ENCODE measurements around the gene KCNS3. TPM values are rescaled to one million over a fixed set of nuclear protein-coding genes. Genes with fewer than 3 reads are reported as not detected.
"Not testable (repeated sequence)": the region's sequence is repeated elsewhere in the genome, so short reads cannot be mapped to it uniquely, and the experiment has no call there.

The KCNS3 gene
- total and polyA plus RNA-seq, 5 donors from 2014 or later: not detected

GRCh38 chr2:17963571-17963970 is 85.1 kb downstream of the KCNS3 start:
- H3K27ac Mint-ChIP-seq; H3K4me3 Mint-ChIP-seq; H3K36me3 ChIP-seq (ENCODE audit: control insufficient read depth, insufficient read depth, low read length); H3K27me3 Mint-ChIP-seq; H3K27ac ChIP-seq (ENCODE audit: insufficient read depth, low read length, poor library complexity, severe bottlenecking); H3K4me3 ChIP-seq (ENCODE audit: low read depth, low read length); H3K36me3 Mint-ChIP-seq; H3K9me3 Mint-ChIP-seq; H3K4me1 Mint-ChIP-seq; DNase-seq; ATAC-seq (ENCODE audit: low read depth in 2 of 2); H3K9me3 ChIP-seq (ENCODE audit: control insufficient read depth in 2 of 2, low read length in 2 of 2); H3K27me3 ChIP-seq (ENCODE audit: control insufficient read depth, insufficient read depth, low read length); H3K4me1 ChIP-seq (ENCODE audit: control insufficient read depth, insufficient read depth, low read length, poor library complexity, severe bottlenecking): not testable (repeated sequence)

DNA sequence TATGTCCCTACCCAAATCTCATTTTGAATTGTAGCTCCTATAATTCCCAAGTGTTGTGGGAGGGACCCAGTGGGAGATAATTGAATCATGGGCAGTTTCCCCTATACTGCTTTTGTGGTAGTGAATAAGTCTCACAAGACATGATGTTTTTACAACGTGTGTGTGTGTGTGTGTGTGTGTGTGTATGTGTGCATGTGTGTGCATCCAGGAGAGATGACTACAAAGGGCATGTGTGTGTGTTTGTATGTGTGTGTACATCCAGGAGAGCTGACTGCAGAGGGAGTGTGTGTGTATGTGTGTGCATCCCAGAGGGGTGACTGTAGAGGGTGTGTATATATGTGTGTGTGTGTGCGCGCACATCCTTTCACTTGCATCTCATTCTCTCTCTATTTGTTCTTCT is 86.7 kb downstream of the KCNS3 start:
- Histone ChIP-seq H3K4me3 (ENCODE audit: low read depth, low read length) (no peak overlapping the region), H3K27me3 (ENCODE audit: control insufficient read depth, insufficient read depth, low read length) (no peaks in the 10 kb centered on the region), H3K27ac (ENCODE audit: insufficient read depth, low read length, poor library complexity, severe bottlenecking) (no peak overlapping the region), H3K9me3 (ENCODE audit: control insufficient read depth in 2 of 2, low read length in 2 of 2) (no peaks in the 10 kb centered on the region), H3K36me3 (ENCODE audit: control insufficient read depth, insufficient read depth, low read length) (no peaks in the 10 kb centered on the region), H3K4me1 (ENCODE audit: control insufficient read depth, insufficient read depth, low read length, poor library complexity, severe bottlenecking) (no peaks in the 10 kb centered on the region)
- H3K4me1 Mint-ChIP-seq: no peaks in the 10 kb centered on the region
- no peak overlapping the region for H3K4me3 Mint-ChIP-seq
- peaks cover 0 to 2% (median 0%) of the 10 kb centered on the region in 7 donors for H3K9me3 Mint-ChIP-seq
- no peak overlapping the region for H3K27ac Mint-ChIP-seq
- H3K27me3 Mint-ChIP-seq: peaks cover 4% of the 10 kb centered on the region
- H3K36me3 Mint-ChIP-seq: no peaks in the 10 kb centered on the region
- no peak for DNase-seq
- ATAC-seq (ENCODE audit: low read depth in 2 of 2): no peak

GRCh38 chr2:17966798-17967197 is 88.3 kb downstream of the KCNS3 start:
- DNase-seq (no peak), ATAC-seq (ENCODE audit: low read depth in 2 of 2) (no peak)
- H3K27me3 ChIP-seq (ENCODE audit: control insufficient read depth, insufficient read depth, low read length): no peaks in the 10 kb centered on the region
- H3K4me3 Mint-ChIP-seq: no peak overlapping the region
- H3K27ac Mint-ChIP-seq: no peak overlapping the region
- H3K9me3 Mint-ChIP-seq: peaks cover 0 to 2% (median 0%) of the 10 kb centered on the region in 7 donors
- no peak overlapping the region for H3K4me3 ChIP-seq (ENCODE audit: low read depth, low read length)
- H3K27ac ChIP-seq (ENCODE audit: insufficient read depth, low read length, poor library complexity, severe bottlenecking): no peak overlapping the region
- no peaks in the 10 kb centered on the region for H3K4me1 ChIP-seq (ENCODE audit: control insufficient read depth, insufficient read depth, low read length, poor library complexity, severe bottlenecking)
- no peaks in the 10 kb centered on the region for H3K36me3 ChIP-seq (ENCODE audit: control insufficient read depth, insufficient read depth, low read length)
- no peaks in the 10 kb centered on the region for H3K4me1 Mint-ChIP-seq
- H3K27me3 Mint-ChIP-seq: peaks cover 4% of the 10 kb centered on the region
- H3K9me3 ChIP-seq (ENCODE audit: control insufficient read depth in 2 of 2, low read length in 2 of 2): no peaks in the 10 kb centered on the region
- H3K36me3 Mint-ChIP-seq: no peaks in the 10 kb centered on the region

GRCh38 chr2:17969661-17970060 is 91.2 kb downstream of the KCNS3 start:
- no peak overlapping the region for H3K4me3 ChIP-seq (ENCODE audit: low read depth, low read length)
- no peaks in the 10 kb centered on the region for H3K9me3 ChIP-seq (ENCODE audit: control insufficient read depth in 2 of 2, low read length in 2 of 2)
- no peaks in the 10 kb centered on the region for H3K4me1 Mint-ChIP-seq
- no peak overlapping the region for H3K4me3 Mint-ChIP-seq
- H3K27ac ChIP-seq (ENCODE audit: insufficient read depth, low read length, poor library complexity, severe bottlenecking): no peak overlapping the region
- no peak for DNase-seq
- H3K27ac Mint-ChIP-seq: no peak overlapping the region
- no peaks in the 10 kb centered on the region for H3K36me3 ChIP-seq (ENCODE audit: control insufficient read depth, insufficient read depth, low read length)
- H3K9me3 Mint-ChIP-seq: peaks cover 0 to 2% (median 0%) of the 10 kb centered on the region in 7 donors
- H3K36me3 Mint-ChIP-seq: no peaks in the 10 kb centered on the region
- H3K4me1 ChIP-seq (ENCODE audit: control insufficient read depth, insufficient read depth, low read length, poor library complexity, severe bottlenecking): no peaks in the 10 kb centered on the region
- no peak for ATAC-seq (ENCODE audit: low read depth in 2 of 2)
- H3K27me3 ChIP-seq (ENCODE audit: control insufficient read depth, insufficient read depth, low read length): no peaks in the 10 kb centered on the region
- H3K27me3 Mint-ChIP-seq: peaks cover 4% of the 10 kb centered on the region

- DNase-seq (no peak), ATAC-seq (ENCODE audit: low read depth in 2 of 2) (no peak)
- no peaks in the 10 kb centered on the region for H3K9me3 ChIP-seq (ENCODE audit: control insufficient read depth in 2 of 2, low read length in 2 of 2)
- no peaks in the 10 kb centered on the region for H3K4me1 ChIP-seq (ENCODE audit: control insufficient read depth, insufficient read depth, low read length, poor library complexity, severe bottlenecking)
- Mint-ChIP-seq H3K36me3 (no peaks in the 10 kb centered on the region), H3K27ac (no peak overlapping the region), H3K27me3 (peaks cover 4% of the 10 kb centered on the region), H3K4me1 (no peaks in the 10 kb centered on the region), H3K9me3 (no peaks in the 10 kb centered on the region), H3K4me3 (no peak overlapping the region)
- H3K36me3 ChIP-seq (ENCODE audit: control insufficient read depth, insufficient read depth, low read length): no peaks in the 10 kb centered on the region
- H3K27me3 ChIP-seq (ENCODE audit: control insufficient read depth, insufficient read depth, low read length): no peaks in the 10 kb centered on the region
- no peak overlapping the region for H3K4me3 ChIP-seq (ENCODE audit: low read depth, low read length)
- H3K27ac ChIP-seq (ENCODE audit: insufficient read depth, low read length, poor library complexity, severe bottlenecking): no peak overlapping the region
Observed at GRCh38 chr2:17971531-17972125, 93.2 kb downstream of the KCNS3 start.

DNA sequence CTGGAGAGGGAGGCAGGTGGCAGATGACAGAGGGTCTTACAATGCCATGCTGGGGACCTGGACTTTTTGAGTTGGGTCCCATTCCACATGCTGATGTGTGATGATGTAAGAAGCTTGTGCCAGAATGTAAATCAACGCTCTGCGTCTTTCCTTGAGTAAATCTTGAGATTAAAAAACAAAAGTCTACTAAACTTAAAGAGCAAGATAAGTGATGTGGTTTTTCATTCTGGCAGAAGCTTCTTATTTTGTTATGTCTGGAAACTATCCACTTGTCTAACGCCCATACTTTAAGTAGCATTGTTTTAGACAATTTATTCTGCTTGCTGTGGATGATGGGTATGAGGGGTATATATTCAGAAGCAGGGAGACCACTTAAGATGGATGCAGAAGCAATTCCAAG is 94.5 kb downstream of the KCNS3 start:
- H3K4me3 Mint-ChIP-seq: no peak overlapping the region
- H3K9me3 ChIP-seq (ENCODE audit: control insufficient read depth in 2 of 2, low read length in 2 of 2): no peaks in the 10 kb centered on the region
- H3K27ac ChIP-seq (ENCODE audit: insufficient read depth, low read length, poor library complexity, severe bottlenecking): no peak overlapping the region
- H3K27me3 Mint-ChIP-seq: peaks cover 4% of the 10 kb centered on the region
- H3K4me3 ChIP-seq (ENCODE audit: low read depth, low read length): no peak overlapping the region
- H3K4me1 Mint-ChIP-seq: no peaks in the 10 kb centered on the region
- DNase-seq (no peak), ATAC-seq (ENCODE audit: low read depth in 2 of 2) (no peak)
- no peak overlapping the region for H3K27ac Mint-ChIP-seq
- H3K36me3 ChIP-seq (ENCODE audit: control insufficient read depth, insufficient read depth, low read length): no peaks in the 10 kb centered on the region
- H3K4me1 ChIP-seq (ENCODE audit: control insufficient read depth, insufficient read depth, low read length, poor library complexity, severe bottlenecking): no peaks in the 10 kb centered on the region
- H3K36me3 Mint-ChIP-seq: no peaks in the 10 kb centered on the region
- no peaks in the 10 kb centered on the region for H3K9me3 Mint-ChIP-seq
- no peaks in the 10 kb centered on the region for H3K27me3 ChIP-seq (ENCODE audit: control insufficient read depth, insufficient read depth, low read length)

DNA sequence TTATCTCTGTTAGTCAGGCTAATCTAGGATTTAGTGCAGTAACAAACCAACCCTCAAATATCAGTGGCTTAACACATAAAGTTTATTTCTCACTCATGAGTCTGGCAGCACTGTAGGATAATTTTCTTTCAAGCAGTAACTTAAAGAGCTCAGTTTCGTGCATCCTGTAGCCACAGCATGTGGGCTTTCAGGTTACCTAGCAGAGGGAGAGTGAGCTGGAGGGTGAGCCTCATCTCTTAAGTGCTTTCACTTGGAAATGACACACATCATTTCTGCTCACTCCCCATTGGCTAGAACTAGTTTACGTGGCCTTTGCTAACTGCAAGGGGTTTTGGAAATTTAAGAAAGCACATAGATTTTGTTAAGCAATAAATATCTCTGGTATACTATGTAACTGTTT is 96.9 kb downstream of the KCNS3 start:
- DNase-seq (no peak), ATAC-seq (ENCODE audit: low read depth in 2 of 2) (no peak)
- Histone ChIP-seq H3K27me3 (ENCODE audit: control insufficient read depth, insufficient read depth, low read length) (no peaks in the 10 kb centered on the region), H3K27ac (ENCODE audit: insufficient read depth, low read length, poor library complexity, severe bottlenecking) (no peak overlapping the region), H3K4me1 (ENCODE audit: control insufficient read depth, insufficient read depth, low read length, poor library complexity, severe bottlenecking) (no peaks in the 10 kb centered on the region), H3K36me3 (ENCODE audit: control insufficient read depth, insufficient read depth, low read length) (no peaks in the 10 kb centered on the region), H3K4me3 (ENCODE audit: low read depth, low read length) (no peak overlapping the region), H3K9me3 (ENCODE audit: control insufficient read depth in 2 of 2, low read length in 2 of 2) (no peaks in the 10 kb centered on the region)
- Mint-ChIP-seq H3K36me3 (no peaks in the 10 kb centered on the region), H3K27ac (no peak overlapping the region), H3K9me3 (peaks cover 0 to 1% (median 0%) of the 10 kb centered on the region in 7 donors), H3K27me3 (peaks cover 4% of the 10 kb centered on the region), H3K4me3 (no peak overlapping the region), H3K4me1 (no peaks in the 10 kb centered on the region)

DNA sequence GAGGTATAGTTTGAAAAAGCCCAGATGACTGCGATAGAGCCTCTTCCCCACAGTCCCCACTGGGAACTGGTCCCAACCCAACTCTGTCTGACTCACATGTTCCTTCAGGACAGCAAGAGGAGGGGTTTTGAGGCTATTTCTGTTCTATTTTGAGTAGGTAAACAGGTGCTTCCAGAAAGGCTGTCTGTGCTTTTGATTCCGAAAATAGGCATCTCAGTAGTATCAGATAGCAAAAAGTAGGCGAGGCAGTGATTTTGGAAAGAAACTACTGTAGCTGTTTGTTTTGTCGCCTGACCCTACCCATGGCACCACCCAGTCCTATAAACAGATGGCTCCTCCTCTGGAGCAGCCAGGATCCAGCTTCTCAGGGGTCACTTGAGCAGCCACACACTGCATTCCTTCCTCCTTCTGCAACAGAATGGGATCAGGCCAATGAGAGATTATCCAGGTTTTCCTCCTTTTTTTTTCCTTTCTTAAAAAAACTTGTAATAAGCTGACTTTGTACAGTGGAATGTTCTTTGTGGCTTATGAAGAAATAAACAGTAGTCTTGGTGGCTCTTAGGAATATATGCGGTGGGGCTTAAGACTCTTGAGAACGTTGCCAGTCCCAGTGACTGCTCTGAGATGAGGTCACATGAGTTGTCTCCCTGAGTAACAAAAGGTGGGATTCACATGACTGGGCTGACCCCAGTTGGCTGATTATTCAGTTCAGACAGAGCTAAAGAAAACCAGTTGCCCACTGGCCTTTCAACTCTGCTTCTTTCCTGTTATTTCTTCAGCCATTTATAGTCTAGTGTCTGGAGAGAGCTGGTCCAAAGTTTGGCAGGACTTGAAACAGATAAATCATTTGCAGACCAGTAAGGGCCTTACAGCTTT is 98.6 kb downstream of the KCNS3 start:
- Histone ChIP-seq H3K4me1 (ENCODE audit: control insufficient read depth, insufficient read depth, low read length, poor library complexity, severe bottlenecking) (no peaks in the 10 kb centered on the region), H3K9me3 (ENCODE audit: control insufficient read depth in 2 of 2, low read length in 2 of 2) (no peaks in the 10 kb centered on the region), H3K4me3 (ENCODE audit: low read depth, low read length) (no peak overlapping the region), H3K27me3 (ENCODE audit: control insufficient read depth, insufficient read depth, low read length) (no peaks in the 10 kb centered on the region), H3K36me3 (ENCODE audit: control insufficient read depth, insufficient read depth, low read length) (no peaks in the 10 kb centered on the region), H3K27ac (ENCODE audit: insufficient read depth, low read length, poor library complexity, severe bottlenecking) (no peak overlapping the region)
- ATAC-seq (ENCODE audit: low read depth in 2 of 2): no peak
- Mint-ChIP-seq H3K27ac (no peak overlapping the region), H3K36me3 (no peaks in the 10 kb centered on the region), H3K4me3 (no peak overlapping the region), H3K4me1 (no peaks in the 10 kb centered on the region), H3K9me3 (peaks cover 0 to 2% (median 0%) of the 10 kb centered on the region in 7 donors), H3K27me3 (peaks cover 4% of the 10 kb centered on the region)
- DNase-seq: no peak

All from CD4-positive, CD25-positive, alpha-beta regulatory T cell (primary cell).